Embryonic facial prominence (tissue), 1 donor: ENCODE results near the gene TNFRSF1A.

Experiments
- DNase-seq: peaks from one replicate; pipeline ENCODE4 v3.0.0-alpha.2; 2016; ENCODE audit errors: extremely low spot score

TNFRSF1A gene

DNA sequence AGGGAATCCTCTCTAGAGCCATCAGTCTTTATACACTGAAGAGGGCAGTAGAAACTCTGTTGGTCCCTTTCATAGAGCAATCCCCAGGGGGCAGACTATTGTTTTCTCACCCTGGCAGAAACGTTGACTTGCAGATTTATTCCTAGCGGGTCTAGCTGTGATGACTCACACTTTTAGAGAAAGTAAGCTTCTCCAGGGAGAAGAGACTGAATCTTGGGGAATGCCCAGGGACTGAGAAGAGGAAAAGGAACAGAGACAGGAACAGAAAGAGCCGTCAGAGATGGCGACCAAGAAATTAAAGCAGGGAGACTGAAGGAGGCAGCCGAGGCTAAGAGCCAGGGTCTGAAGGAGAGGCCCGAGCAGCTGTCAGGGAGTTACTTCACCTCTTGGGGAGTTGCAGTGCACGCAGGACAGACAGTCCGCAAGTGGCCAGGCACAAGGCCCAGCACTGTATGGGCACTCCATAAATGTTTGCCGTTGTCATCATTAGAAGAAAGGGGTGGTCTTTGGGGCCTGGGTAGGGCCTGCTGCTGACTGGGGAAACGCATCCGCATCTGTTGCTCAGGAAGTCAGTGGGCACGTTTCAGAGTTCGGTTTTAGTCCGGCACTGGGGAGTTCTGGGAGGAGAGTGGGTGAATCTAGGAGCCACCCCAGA lies 18.4 kb downstream of the TNFRSF1A start:
- DNase-seq: no peak

DNA sequence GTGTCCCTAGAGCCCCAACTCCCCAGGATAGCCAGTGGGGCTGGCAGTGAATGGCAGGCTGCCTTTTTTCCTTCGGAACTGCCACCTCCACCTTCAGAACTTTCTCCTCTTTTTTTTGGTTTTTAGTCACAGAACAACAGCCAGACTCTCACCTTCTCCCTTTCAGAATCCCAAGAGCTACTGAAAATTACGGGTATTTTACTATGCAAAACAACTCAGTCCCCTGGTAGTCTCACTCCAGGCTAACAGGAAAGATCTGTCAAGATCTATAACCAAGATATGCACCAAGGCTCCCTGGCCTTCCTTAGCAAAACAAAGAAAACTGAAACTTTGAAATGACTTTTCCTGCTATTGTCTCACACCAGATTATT lies 18.9 kb downstream of the TNFRSF1A start:
- DNase-seq: no peak

- no peak for DNase-seq
Measured at GRCh38 chr12:6322352-6322751, 19.5 kb downstream of the TNFRSF1A start.

DNA sequence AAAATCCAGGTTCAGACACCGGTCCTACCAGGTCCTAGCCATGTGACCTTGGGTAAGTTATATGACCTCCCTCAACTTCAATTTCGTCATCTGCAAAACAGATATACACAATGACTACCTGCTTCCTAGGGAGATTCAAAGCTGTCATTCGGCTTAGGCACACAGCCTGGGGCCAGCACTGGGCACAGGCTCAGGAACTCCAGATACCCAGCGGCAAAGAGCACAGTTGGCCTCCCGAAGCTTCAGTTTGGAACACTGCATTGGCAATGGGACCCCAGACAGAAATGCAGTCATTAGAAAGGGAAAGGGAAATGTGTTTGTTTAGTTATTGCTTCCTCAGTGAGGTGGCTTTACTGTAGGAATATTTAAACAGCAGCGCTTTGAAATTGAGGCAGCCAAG lies 20.0 kb downstream of the TNFRSF1A start:
- no peak for DNase-seq

GRCh38 chr12:6319446-6319845 lies 22.4 kb downstream of the TNFRSF1A start:
- no peak for DNase-seq

DNA sequence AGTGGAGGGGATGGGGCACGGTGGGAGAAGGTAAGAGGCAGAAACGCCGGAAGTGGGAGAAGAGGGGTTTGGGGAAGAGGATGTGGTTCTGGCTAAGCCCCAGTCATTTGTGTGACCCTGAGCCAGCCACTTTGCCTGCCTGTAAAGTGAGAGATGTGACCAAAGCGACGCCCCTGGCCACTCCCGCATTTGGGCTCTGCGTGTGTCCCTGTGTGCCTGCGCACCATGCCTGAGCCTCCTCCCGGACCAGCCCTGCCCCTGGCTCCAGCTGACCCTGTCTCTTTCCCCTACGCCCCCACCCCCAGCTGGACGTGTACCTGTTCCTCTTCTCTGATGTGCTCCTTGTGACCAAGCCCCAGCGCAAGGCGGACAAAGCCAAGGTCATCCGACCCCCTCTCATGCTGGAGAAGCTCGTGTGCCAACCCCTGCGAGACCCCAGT lies 23.4 kb downstream of the TNFRSF1A start:
- DNase-seq: no peak

DNA sequence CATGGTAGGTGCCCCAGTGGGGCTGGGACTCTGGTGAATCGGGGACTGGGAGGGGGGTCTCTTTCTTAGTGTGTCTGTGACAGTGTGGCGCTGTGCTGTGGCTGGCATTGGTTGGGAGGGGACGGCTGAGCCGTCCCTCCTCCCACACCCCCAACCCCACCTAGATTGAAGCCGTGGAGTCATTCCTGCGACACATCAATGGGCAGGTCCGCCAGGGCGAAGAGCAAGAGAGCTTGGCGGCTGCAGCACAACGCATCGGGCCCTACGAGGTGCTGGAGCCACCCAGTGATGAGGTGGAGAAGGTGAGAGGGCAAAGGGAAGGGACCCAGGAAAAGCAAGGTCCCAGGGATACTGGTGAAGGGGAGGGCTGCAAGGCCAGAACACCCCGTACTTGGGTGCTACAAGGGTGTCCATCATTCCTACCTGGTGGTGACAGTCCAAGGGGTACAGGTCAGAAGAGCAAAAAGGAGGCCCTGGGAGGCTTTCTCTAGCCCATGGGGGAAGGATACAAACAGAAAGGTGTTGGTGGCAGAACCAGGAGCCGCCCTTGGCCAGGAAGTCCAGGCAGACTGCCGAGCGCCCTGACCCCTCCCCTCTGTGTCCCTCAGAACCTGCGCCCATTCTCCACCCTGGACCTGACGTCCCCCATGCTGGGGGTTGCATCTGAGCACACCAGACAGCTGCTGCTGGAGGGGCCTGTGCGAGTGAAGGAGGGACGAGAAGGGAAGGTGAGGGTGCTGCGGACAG lies 24.0 kb downstream of the TNFRSF1A start:
- DNase-seq: no peak

GRCh38 chr12:6316921-6317692 lies 24.8 kb downstream of the TNFRSF1A start:
- DNase-seq: no peak

DNA sequence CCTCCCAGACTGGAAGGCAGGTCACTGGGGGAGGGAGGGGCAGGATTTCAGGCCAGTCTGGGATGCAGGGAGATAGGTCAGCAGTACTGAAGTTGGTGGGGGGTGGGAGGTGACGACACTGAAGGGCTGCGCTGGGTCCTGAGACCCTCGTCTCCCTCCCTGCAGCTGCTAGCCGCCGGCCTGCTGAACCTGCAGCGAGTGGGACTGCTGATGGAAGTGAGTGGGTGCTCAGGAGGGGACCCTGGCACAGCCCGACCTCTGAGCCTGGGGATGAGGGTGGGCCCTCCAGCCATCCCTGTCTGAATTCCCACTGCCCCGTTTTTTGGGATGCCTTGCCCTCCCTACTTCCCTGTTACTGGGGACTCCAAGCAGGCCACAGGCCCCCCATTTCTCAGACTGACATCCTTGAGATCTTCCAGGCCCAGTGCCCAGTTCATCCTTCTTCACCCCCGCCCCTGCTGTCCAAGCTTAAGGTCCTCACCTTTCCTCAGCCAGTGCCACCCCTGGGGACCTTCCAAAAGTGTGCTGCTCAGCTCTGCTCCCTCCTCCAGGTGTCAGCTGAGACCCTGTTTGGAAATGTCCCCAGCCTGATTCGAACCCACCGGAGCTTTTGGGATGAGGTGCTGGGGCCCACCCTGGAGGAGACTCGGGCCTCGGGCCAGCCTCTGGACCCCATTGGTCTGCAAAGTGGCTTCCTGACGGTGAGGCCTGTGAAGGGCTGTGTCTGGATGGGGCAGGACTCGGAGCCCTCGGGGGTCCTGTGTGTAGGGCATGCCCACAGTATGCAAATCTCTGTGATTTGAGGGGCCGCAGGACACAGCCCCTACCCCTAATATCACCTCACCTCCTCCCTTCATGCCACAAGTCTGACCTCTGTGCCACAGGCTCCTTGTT lies 25.9 kb downstream of the TNFRSF1A start:
- DNase-seq: no peak

DNA sequence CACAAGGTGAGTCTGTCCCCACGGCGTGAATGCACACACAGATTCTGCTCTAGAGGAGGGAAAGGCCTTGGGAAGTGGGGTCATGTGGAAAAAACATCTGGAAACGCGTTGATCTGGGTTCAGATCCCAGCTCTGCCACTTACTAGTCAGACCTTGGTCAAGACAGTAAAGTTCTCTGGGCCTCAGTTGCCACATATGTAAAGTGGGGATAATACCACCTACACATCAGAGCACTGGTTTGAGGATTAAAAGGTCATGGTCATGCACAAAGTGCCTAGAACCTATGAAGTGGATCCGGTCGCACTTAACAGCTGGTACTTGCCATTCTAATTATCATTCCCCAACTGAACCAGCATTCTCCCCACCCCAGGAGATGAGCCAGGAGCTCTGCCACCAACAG lies 26.7 kb downstream of the TNFRSF1A start:
- DNase-seq: no peak

- no peak for DNase-seq
Measured at GRCh38 chr12:6314776-6315175, 27.1 kb downstream of the TNFRSF1A start.

DNA sequence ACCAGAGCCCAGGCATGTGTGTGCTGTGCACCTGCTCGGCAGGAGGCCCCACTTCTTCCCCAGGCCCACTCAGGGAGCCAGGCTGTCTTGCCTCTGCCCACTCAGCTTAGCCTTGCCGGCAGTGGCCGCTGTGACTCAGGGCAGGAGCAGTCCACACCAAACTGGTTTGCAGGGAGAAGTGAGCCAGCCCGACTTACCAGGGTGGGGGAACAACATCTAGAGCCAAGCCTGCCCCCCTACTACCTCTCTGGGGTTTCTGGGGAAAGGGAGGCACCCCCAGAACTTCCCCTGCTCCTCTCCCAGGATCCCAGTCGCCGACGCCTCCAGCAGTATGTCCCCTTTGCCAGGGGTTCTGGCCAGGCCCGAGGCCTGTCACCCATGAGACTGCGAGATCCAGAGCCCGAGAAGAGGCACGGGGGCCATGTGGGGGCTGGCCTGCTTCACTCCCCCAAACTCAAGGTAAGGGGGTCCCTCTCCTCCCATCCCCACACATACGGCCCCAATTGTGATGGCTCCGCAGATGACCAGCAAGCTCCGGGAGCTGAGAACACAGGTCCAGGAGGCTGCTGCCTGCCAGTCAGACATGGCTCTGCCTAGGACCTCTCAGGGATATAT lies 28.4 kb downstream of the TNFRSF1A start:
- no peak for DNase-seq

DNA sequence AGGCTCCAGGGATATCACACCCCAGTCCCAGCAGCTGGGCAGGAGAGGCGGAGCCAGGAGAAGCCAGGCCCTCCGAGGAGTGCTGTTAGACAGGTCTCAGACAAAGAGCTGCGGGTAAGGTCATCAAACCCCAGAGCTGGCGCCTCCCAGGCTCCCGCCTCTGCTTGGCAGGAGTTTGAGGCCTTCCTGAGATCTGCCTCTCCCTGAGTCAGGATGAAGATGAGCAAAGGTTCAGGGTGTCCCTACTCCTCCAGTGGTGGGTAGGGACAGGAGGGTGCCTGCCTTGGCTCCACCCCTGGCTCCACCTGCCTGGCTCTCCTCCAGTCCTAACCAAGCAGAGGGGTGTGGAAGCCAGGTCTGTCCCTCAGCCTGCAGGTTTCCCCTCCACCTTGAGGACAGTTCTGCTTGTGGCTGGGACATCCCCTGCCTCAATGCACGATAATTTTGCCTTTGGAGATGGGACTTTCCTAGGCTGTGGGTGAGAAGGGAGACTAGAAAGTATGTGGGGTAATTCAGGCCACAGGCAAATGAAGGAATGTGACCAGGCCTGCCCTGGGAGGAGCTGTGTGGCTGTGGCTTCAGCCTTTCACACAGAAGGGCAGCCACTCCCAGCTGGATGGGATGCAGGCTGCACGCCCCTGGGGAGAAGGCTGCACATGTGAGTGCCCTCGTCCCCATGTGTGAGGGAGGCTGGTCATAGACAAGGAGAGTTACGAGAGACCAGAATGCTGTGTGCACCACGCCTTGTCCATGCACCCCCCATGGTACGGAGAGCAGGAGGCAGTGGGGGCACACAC lies 29.1 kb downstream of the TNFRSF1A start:
- no peak for DNase-seq

- no peak for DNase-seq
Measured at GRCh38 chr12:6311822-6312528, 29.9 kb downstream of the TNFRSF1A start.

DNA sequence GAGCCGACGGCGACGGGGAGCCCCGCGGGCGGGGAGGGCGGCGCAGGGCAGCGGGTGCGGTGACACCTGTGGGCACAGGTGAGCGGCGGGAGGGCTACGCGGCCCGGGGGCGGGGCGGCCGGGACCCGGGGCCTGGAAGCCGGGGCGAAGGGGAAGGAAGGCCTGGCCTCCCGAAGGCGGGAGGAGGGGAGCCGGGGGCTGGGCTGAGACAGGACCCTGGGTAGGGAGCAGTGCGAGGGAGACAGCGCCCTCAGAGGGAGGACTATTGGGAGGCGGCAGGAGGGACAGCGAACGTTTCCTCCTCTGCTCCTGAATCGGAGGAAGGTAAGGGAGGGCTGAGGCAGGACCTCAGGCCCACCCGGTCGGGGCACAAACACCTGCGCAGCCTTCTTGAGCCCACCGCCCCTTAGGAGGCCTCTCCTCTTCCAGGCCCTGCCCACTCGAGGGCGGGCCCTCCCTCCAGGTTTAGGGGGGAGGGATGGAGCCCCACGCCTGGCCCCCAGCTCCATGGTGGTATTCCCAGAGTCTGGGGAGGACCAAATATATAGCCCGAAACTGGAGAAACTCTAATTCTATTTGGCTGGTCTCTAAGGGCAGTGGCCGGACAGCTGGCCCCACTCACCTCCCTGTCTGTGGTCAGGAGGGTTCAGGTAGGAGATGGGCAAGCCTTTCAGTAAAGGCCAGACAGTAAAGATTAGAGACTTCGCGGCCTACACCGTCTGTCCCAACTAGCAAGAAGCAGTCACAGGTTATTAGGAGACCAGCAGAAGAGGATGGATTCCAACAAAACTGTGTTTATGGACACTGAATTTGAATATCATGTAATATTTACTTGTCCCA lies 30.9 kb downstream of the TNFRSF1A start:
- no peak for DNase-seq

DNA sequence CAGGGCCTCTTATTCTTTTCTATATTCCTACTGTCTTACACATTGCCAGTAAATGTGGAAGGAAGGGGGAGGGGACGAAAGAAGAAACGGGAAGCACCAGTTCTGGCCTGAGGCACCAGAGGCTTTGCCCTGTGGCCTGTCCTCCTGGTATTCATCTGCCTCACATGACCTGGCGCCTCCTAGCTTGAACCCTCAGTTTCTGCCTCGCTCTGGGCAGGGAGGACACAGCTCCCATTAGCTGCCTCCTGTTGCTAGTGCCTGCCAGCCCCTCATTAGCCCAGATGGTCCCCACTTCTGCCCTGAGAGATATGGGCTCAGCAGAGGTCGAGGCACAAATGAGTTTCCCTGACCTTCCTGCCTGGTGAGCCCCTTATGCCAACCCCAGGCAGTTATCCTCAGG lies 34.3 kb downstream of the TNFRSF1A start:
- DNase-seq: no peak

- no peak for DNase-seq
Measured at GRCh38 chr12:6306599-6307220, 35.2 kb downstream of the TNFRSF1A start.

DNA sequence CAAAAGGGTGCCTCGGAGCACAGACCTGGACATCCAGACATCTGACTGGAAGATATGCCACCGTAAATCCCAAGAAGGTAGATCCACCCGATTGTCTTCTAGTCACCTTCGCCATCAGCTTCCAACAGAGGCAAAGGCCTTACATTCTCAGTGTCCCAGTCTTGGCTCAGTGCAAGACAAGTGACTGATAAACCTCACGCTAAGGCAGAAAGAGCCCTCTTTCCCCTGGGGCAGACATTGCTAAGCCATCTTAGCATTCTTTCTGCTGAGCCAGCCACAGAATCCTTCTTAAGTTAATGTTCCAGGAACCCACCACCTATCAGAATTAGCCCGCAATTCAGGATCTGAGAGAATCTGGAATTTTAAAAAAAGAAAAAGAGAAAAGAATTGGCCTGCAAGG lies 35.7 kb downstream of the TNFRSF1A start:
- DNase-seq: no peak
